Muscle layer of colon (tissue), 2 donors: ENCODE results near the gene MED13L.
"Not testable (repeated sequence)": the region's sequence is repeated elsewhere in the genome, so short reads cannot be mapped to it uniquely, and the experiment has no call there.

Source experiments
- H3K27ac ChIP-seq: one replicate; pipeline ENCODE4 v1.7.0; 2013; ENCODE audit warnings: low read depth, mild to moderate bottlenecking, low read length, moderate library complexity
- H3K27me3 ChIP-seq, 2 donors: one replicate each; pipeline ENCODE4 v1.7.0; 2013; ENCODE audit warnings: low read length in 2 of 2, mild to moderate bottlenecking in 2 of 2; ENCODE audit not compliant: insufficient read depth in 2 of 2, control insufficient read depth in 1 of 2
- H3K36me3 ChIP-seq: one replicate; pipeline ENCODE4 v1.7.0; 2013; ENCODE audit warnings: mild to moderate bottlenecking, low read length; ENCODE audit not compliant: insufficient read depth
- H3K4me1 ChIP-seq: one replicate; pipeline ENCODE4 v1.7.0; 2013; ENCODE audit warnings: mild to moderate bottlenecking, low read length; ENCODE audit not compliant: insufficient read depth
- H3K4me3 ChIP-seq, 2 donors: one replicate each; pipeline ENCODE4 v1.7.0; 2013; ENCODE audit warnings: low read length in 2 of 2, low read depth in 1 of 2, mild to moderate bottlenecking in 1 of 2, moderate library complexity in 1 of 2
- H3K9ac ChIP-seq: one replicate; pipeline ENCODE4 v1.7.0; 2013; ENCODE audit warnings: low read length
- H3K9me3 ChIP-seq: one replicate; pipeline ENCODE4 v1.7.0; 2013; ENCODE audit warnings: mild to moderate bottlenecking, low read length
- donor health status: abdominal sarcoma.
- donor health status: Adenocarcinoma of cecum.

The MED13L gene

DNA sequence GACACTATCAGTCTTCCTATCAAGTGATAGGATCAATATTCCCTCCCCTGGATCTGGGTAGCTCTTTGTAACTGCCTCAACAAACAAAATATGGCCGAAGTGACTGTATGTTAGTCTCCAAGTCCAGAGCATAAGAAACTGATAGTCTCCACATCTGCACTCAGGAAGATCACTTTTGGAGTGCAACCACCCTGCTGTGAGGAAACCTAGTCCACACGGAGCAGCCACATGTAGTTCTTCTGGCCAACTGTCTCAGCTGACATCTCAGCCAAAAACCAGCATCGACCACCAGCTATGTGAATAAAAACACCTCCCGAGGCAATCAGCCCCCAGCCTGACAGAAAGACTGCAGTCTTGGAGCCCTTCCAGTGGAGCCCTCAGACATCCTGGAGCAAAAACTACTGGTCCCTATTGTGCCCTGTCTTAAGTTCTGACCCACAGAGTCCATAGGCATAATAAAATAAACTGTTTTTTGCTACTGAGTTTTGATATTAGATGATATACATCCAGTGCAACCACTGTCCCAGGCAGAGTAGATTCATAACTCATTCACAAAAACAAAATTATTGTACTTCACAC lies 143.8 kb downstream of the MED13L start:
- H3K36me3 ChIP-seq = no peaks in the 10 kb centered on the region
- no peak overlapping the region for H3K9ac ChIP-seq
- no peak overlapping the region for H3K4me3 ChIP-seq
- no peaks in the 10 kb centered on the region for H3K27me3 ChIP-seq
- peaks cover 82% of the 10 kb centered on the region for H3K4me1 ChIP-seq
- no peaks in the 10 kb centered on the region for H3K9me3 ChIP-seq
- H3K27ac ChIP-seq = no peak overlapping the region

GRCh38 chr12:116133149-116133548 lies 144.3 kb downstream of the MED13L start:
- Histone ChIP-seq H3K9me3 (no peaks in the 10 kb centered on the region), H3K27me3 (no peaks in the 10 kb centered on the region), H3K27ac (no peak overlapping the region), H3K4me3 (no peak overlapping the region), H3K9ac (no peak overlapping the region), H3K36me3 (no peaks in the 10 kb centered on the region), H3K4me1 (peaks cover 79% of the 10 kb centered on the region)

GRCh38 chr12:116131987-116132386 lies 145.5 kb downstream of the MED13L start:
- not testable (repeated sequence) for H3K9ac ChIP-seq, H3K4me3 ChIP-seq, H3K9me3 ChIP-seq, H3K36me3 ChIP-seq, H3K27ac ChIP-seq, H3K27me3 ChIP-seq
- H3K4me1 ChIP-seq = peaks cover 78% of the 10 kb centered on the region

DNA sequence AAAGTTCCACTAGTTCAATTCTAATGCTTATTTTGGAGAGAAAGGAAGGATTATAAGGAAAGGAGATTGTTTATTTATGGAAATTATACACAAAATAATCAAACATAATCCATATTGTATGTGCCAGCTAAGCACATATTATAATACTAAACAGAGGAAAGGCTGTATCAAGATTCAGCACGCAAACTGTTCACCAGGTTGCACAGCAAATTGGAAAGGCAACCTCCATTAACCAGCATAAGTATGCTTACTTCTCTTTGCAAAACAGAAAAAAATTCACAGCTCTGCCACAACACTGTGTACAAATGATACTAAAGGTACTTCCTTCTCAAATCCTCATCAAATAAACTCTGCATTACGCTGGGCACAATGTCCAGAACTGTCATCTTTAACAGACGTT lies 146.3 kb downstream of the MED13L start:
- Histone ChIP-seq H3K27ac (no peak overlapping the region), H3K36me3 (no peaks in the 10 kb centered on the region), H3K9me3 (no peaks in the 10 kb centered on the region), H3K4me1 (peaks cover 76% of the 10 kb centered on the region), H3K4me3 (no peak overlapping the region), H3K9ac (no peak overlapping the region), H3K27me3 (no peaks in the 10 kb centered on the region)

GRCh38 chr12:116130431-116130830 lies 147.1 kb downstream of the MED13L start:
- H3K4me3 ChIP-seq = no peak overlapping the region
- H3K27ac ChIP-seq = no peak overlapping the region
- peaks cover 73% of the 10 kb centered on the region for H3K4me1 ChIP-seq
- H3K9ac ChIP-seq = no peak overlapping the region
- no peaks in the 10 kb centered on the region for H3K9me3 ChIP-seq
- no peaks in the 10 kb centered on the region for H3K27me3 ChIP-seq
- no peaks in the 10 kb centered on the region for H3K36me3 ChIP-seq

DNA sequence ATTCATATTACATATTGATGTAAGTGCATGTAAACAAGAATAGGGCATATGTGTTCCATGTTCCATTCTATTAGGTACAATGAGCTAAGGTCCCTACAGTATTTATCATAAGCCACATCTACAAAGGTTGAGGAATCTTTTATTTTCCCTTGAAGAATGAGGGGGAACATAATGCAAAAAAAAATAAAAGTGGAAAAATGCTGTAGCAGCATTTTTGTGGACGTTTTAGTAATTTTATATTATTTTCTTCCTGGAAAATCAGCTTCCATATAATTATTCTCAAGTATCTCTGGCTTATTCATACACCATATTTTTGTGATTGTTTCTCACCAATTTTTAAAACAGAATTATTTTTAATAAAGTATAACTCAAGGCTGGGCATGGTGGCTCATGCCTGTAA lies 148.7 kb downstream of the MED13L start:
- H3K9me3 ChIP-seq = no peaks in the 10 kb centered on the region
- no peaks in the 10 kb centered on the region for H3K36me3 ChIP-seq
- H3K9ac ChIP-seq = no peak overlapping the region
- H3K4me3 ChIP-seq = no peak overlapping the region
- H3K27ac ChIP-seq = no peak overlapping the region
- H3K27me3 ChIP-seq = no peaks in the 10 kb centered on the region
- H3K4me1 ChIP-seq = peaks cover 64% of the 10 kb centered on the region

DNA sequence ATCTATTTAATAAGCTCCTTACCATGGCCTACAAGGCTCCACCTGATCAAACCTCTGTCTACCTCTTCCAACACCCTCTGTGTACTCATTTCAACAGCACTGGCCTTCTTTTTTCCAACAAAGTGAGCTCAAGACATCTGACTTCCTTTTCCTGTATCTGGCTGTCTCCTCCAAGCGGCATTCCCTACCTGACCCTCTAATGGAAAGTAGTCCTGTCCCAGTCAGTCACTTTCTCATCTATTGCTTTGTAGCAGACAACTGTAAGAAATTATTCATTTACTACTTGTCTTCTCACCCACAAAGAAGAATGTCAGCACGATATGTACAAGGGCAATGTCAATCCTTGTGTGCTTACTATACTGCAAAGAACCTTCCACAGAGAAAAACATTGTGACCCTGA lies 149.6 kb downstream of the MED13L start:
- H3K4me3 ChIP-seq = no peak overlapping the region
- H3K9me3 ChIP-seq = no peaks in the 10 kb centered on the region
- H3K4me1 ChIP-seq = peaks cover 65% of the 10 kb centered on the region
- H3K9ac ChIP-seq = no peak overlapping the region
- no peaks in the 10 kb centered on the region for H3K27me3 ChIP-seq
- no peak overlapping the region for H3K27ac ChIP-seq
- H3K36me3 ChIP-seq = no peaks in the 10 kb centered on the region

DNA sequence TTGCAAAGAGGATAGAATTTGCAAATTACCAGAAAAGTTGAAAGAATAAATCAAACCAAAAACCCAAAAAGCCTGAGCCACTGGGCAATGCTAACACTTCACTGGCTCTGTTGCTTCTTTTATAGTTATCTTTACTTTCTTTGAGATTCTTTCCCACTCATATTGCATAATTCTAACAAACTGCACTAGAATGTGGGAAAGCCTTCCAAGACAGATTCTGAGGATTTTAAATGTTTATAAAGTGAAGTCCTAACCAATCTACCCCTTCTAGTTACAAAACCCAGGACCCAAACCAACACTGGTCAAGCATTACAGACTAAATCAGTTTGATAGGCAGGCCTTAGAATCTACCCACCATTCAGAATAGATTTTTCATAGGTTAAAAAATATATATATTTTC lies 150.9 kb downstream of the MED13L start:
- Histone ChIP-seq H3K27ac (no peak overlapping the region), H3K9me3 (no peaks in the 10 kb centered on the region), H3K4me3 (no peak overlapping the region), H3K4me1 (peaks cover 67% of the 10 kb centered on the region), H3K27me3 (no peaks in the 10 kb centered on the region), H3K36me3 (no peaks in the 10 kb centered on the region), H3K9ac (no peak overlapping the region)

GRCh38 chr12:116125956-116126566 lies 151.4 kb downstream of the MED13L start:
- H3K27ac ChIP-seq = no peak overlapping the region
- H3K4me3 ChIP-seq = no peak overlapping the region
- no peaks in the 10 kb centered on the region for H3K9me3 ChIP-seq
- no peaks in the 10 kb centered on the region for H3K27me3 ChIP-seq
- H3K4me1 ChIP-seq = peaks cover 67% of the 10 kb centered on the region
- no peak overlapping the region for H3K9ac ChIP-seq
- no peaks in the 10 kb centered on the region for H3K36me3 ChIP-seq

DNA sequence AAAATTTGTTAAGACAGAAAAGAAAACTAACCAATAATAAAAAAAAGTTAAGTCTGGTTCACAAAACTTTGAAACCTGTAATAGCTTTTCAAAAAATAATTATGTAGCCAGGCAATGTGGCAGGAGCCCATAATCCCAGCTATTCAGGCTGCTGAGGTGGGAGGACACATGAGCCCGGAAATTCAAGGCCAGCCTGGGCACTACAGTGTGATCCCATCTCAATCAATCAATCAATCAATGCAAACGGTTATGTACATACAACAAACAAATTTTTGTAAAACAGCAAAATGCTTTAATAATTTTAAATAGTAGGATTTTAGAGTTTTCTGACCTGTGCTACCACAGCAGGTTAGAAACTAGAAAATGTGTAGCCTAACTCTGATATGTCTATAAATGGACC lies 152.4 kb downstream of the MED13L start:
- H3K4me3 ChIP-seq = no peak overlapping the region
- no peaks in the 10 kb centered on the region for H3K9me3 ChIP-seq
- H3K27me3 ChIP-seq = no peaks in the 10 kb centered on the region
- H3K9ac ChIP-seq = no peak overlapping the region
- peaks cover 67% of the 10 kb centered on the region for H3K4me1 ChIP-seq
- no peak overlapping the region for H3K27ac ChIP-seq
- no peaks in the 10 kb centered on the region for H3K36me3 ChIP-seq

DNA sequence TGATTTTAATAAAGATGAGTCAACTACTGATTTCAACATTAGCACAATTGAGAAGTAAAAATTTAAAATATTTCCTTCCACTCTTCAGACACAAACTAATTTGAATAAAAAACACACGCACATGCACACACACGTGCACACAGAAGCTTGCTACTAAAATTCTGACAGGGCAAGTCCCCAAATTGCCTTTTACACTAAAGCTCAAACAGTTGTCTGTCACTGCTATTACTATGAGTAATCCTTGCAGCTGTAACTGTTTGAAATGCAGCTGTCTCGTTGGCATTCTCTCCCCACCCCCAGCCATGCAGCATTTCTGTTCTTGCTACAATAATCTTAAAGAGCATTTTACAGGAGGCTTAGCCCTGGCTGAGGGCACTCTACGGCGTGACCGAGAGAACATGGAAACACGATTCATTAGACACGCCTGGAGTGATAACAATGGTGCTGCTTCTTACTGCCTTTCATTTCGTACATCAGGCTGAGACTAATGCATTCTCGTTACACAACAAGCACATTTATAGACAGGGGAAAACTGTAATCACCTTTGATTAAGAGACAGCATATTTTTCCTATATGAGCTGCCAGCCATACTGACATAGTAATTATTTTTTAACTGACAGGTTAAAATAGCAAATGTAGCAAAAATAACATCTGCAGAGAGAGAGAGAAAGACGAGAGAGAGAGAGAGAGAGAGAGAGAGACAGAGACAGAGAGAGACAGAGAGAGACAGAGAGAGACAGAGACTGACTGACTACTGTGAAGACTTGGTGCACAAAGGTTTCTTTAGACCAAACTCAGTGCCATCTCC lies 153.8 kb downstream of the MED13L start:
- H3K9ac ChIP-seq = no peak overlapping the region
- H3K4me1 ChIP-seq = peaks cover 60% of the 10 kb centered on the region
- H3K4me3 ChIP-seq = no peak overlapping the region
- no peaks in the 10 kb centered on the region for H3K27me3 ChIP-seq
- no peaks in the 10 kb centered on the region for H3K9me3 ChIP-seq
- no peak overlapping the region for H3K27ac ChIP-seq
- H3K36me3 ChIP-seq = no peaks in the 10 kb centered on the region
